ENCODE results near the gene ICE1. TPM values are rescaled to one million over a fixed set of nuclear protein-coding genes. Genes with fewer than 3 reads are reported as not detected.
A peak's percentile ranks its signal among the peaks of the same experiment; 100 is the strongest.

ICE1 gene
- total RNA-seq, 3 donors from 2014 or later: 33.1 to 47.7 (median 34.1) TPM

- no peak for DNase-seq (ENCODE audit: low spot score in 2 of 2)
- no peak for TF ChIP-seq CTCF (IDR thresholded peaks at IDR 0.05)
- TF ChIP-seq POLR2A (IDR thresholded peaks at IDR 0.05): no peak
- no peak for TF ChIP-seq POLR2AphosphoS5 (IDR thresholded peaks at IDR 0.05)
- H3K36me3 ChIP-seq: no peaks in the 10 kb centered on the region
- H3K27me3 ChIP-seq: no peaks in the 10 kb centered on the region
- intact Hi-C loops (cut with DNase I; ENCODE audit: low total_unique reads): no loop called here
- H3K4me3 ChIP-seq: peak overlapping the region; percentile 90 to 100 (median 92)
- no peaks in the 10 kb centered on the region for H3K9me3 ChIP-seq
- peaks cover 0 to 16% of the 10 kb centered on the region in 2 donors for H3K4me1 ChIP-seq
- peak overlapping the region; percentile 91 to 97 for H3K27ac ChIP-seq
Observed at GRCh38 chr5:5422819-5423515, 490 bp downstream of the ICE1 start.

- DNase-seq (ENCODE audit: low spot score in 2 of 2): no peak
- intact Hi-C loops (cut with DNase I; ENCODE audit: low total_unique reads): no loop called here
- no peak for TF ChIP-seq CTCF (IDR thresholded peaks at IDR 0.05)
- TF ChIP-seq POLR2A (IDR thresholded peaks at IDR 0.05): no peak
- TF ChIP-seq POLR2AphosphoS5 (IDR thresholded peaks at IDR 0.05): no peak
- Histone ChIP-seq H3K4me1 (peaks cover 0 to 16% of the 10 kb centered on the region in 2 donors), H3K27me3 (no peaks in the 10 kb centered on the region), H3K4me3 (peak overlapping the region; percentile 90 to 100 (median 92)), H3K27ac (peak overlapping the region in 1 of 2 donors; percentile 91), H3K36me3 (no peaks in the 10 kb centered on the region), H3K9me3 (no peaks in the 10 kb centered on the region)
Observed at GRCh38 chr5:5423586-5423985, 1.1 kb downstream of the ICE1 start.

- H3K27me3 ChIP-seq: no peaks in the 10 kb centered on the region
- peaks cover 0 to 16% of the 10 kb centered on the region in 2 donors for H3K4me1 ChIP-seq
- intact Hi-C loops (cut with DNase I; ENCODE audit: low total_unique reads): no loop called here
- no peak for DNase-seq (ENCODE audit: low spot score in 2 of 2)
- no peaks in the 10 kb centered on the region for H3K9me3 ChIP-seq
- H3K4me3 ChIP-seq: peak overlapping the region in 1 of 3 donors; percentile 4
- TF ChIP-seq POLR2AphosphoS5 (IDR thresholded peaks at IDR 0.05): no peak
- no peak for TF ChIP-seq CTCF (IDR thresholded peaks at IDR 0.05)
- TF ChIP-seq POLR2A (IDR thresholded peaks at IDR 0.05): no peak
- no peak overlapping the region for H3K27ac ChIP-seq
- H3K36me3 ChIP-seq: no peaks in the 10 kb centered on the region
Observed at GRCh38 chr5:5424736-5425135, 2.3 kb downstream of the ICE1 start.

GRCh38 chr5:5430136-5430535 lies 7.7 kb downstream of the ICE1 start:
- no peak for TF ChIP-seq CTCF (IDR thresholded peaks at IDR 0.05)
- TF ChIP-seq POLR2AphosphoS5 (IDR thresholded peaks at IDR 0.05): no peak
- no peak for TF ChIP-seq POLR2A (IDR thresholded peaks at IDR 0.05)
- H3K27me3 ChIP-seq: no peaks in the 10 kb centered on the region
- no peaks in the 10 kb centered on the region for H3K4me1 ChIP-seq
- intact Hi-C loops (cut with DNase I; ENCODE audit: low total_unique reads): no loop called here
- no peaks in the 10 kb centered on the region for H3K36me3 ChIP-seq
- H3K4me3 ChIP-seq: no peak overlapping the region
- no peak overlapping the region for H3K27ac ChIP-seq
- no peak for DNase-seq (ENCODE audit: low spot score in 2 of 2)
- no peaks in the 10 kb centered on the region for H3K9me3 ChIP-seq

GRCh38 chr5:5432020-5432707 lies 9.7 kb downstream of the ICE1 start:
- no peaks in the 10 kb centered on the region for H3K4me1 ChIP-seq
- H3K27me3 ChIP-seq: no peaks in the 10 kb centered on the region
- intact Hi-C loops (cut with DNase I; ENCODE audit: low total_unique reads): no loop called here
- H3K9me3 ChIP-seq: no peaks in the 10 kb centered on the region
- DNase-seq (ENCODE audit: low spot score in 2 of 2): no peak
- no peak overlapping the region for H3K4me3 ChIP-seq
- H3K27ac ChIP-seq: no peak overlapping the region
- H3K36me3 ChIP-seq: no peaks in the 10 kb centered on the region
- no peak for TF ChIP-seq CTCF (IDR thresholded peaks at IDR 0.05)
- no peak for TF ChIP-seq POLR2A (IDR thresholded peaks at IDR 0.05)
- no peak for TF ChIP-seq POLR2AphosphoS5 (IDR thresholded peaks at IDR 0.05)
